GM21526 (cell line): ENCODE data around the gene OR4D9.
"Not testable (repeated sequence)": the region's sequence is repeated elsewhere in the genome, so short reads cannot be mapped to it uniquely, and the experiment has no call there.

Experiments
- ATAC-seq: cut with Tn5 transposase; IDR thresholded peaks from one replicate; pipeline ENCODE4 v1.9.1; 2021; ENCODE audit warnings: moderate library complexity; ENCODE audit not compliant: unreplicated experiment, low FRiP score

Gene OR4D9

GRCh38 chr11:59510941-59511589, at the start of gene OR4D9:
Gene OR4D9, plus strand, starts transcription at chr11:59511539. Its CDS starts 3,374 bp downstream, at chr11:59514913.
- no peak for ATAC-seq

DNA sequence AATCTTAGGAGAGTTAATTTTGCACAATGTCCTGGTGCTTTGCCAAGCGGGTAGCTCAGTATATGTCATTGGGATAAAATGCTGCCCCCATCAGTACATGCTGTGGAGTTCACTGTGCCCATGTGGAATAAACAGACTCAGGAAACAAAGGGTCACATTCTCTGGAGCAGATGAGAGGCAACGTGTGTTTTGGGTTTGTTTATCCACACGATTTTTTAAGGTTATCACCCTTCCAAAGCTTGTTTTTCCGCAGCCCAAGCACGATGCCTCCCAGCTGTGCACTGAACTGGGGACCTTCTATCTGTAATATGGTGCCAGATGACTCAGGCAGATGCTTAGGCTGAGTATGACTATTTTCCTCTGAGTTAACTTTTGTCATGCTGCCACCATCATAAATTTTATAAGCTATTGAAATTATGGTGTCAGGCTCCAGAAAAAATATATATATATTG, 48.1 kb upstream of the OR4D9 start:
- no peak for ATAC-seq

GRCh38 chr11:59473015-59473414, 38.3 kb upstream of the OR4D9 start, which contains the start of gene OR4D10:
Gene OR4D10, plus strand, starts transcription at chr11:59473315. Its CDS starts 4,115 bp downstream, at chr11:59477430.
- no peak for ATAC-seq

DNA sequence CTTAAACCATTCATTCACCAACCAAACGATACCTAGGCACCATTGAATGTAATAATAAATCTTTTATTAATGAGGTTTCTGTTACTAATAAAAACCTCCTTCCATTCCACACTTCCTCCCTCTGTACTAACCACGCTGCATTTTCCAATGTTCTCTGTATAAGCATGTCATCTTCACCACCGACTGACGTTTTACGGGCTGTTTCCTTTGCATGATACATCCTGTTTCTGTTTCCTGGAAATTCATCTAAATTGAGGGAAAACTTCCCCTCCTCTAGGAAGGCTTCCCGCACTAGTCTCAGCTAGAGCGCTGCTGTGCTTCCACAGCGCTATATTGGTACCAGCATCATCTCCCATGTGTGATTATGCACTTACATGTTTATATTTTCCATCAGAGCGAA, 36.2 kb upstream of the OR4D9 start:
- no peak for ATAC-seq

GRCh38 chr11:59479906-59480305, 31.4 kb upstream of the OR4D9 start:
- no peak for ATAC-seq

DNA sequence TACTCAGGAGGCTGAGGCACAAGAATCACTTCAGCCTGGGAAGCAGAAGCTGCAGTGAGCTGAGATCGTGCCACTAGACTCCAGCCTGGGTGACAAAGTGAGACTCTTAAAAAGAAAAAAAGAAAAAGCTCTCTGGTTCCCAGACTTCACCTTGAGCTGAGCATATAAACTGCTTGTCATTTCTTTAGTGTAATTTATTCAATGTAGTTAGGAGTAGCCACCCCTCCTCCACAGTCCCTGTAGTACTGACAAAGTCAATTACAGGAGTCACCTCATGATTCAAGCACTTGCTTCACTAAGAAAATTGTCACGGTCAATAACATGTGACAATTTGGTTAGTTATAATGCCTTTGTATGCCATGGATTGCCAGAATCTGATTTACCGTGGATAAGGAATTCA, 31.0 kb upstream of the OR4D9 start:
- no peak for ATAC-seq

DNA sequence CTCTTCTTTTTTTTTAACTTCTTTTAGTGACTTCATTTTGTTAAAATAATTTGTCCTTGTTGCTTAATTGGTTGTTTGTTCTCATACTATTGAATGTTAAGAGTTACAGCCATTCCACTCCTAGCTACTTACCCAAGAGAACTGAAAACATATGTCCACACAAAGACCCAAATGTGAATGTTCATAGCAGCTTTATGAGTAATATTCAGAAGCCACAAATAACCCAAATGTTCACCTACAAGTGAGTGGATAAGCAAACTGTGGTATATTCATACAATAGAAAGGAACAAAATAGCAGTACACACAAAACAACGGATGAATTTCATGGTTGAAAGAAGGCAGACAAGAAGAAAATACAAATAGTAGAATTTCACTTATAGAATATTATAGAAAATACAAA, 9.4 kb upstream of the OR4D9 start:
- no peak for ATAC-seq

- ATAC-seq = no peak
Observed at GRCh38 chr11:59503276-59503675, 8.1 kb upstream of the OR4D9 start, which contains the start of gene OR4D11. Gene OR4D11, plus strand, starts transcription at chr11:59503576. Its CDS starts 0 bp downstream, at chr11:59503576.

DNA sequence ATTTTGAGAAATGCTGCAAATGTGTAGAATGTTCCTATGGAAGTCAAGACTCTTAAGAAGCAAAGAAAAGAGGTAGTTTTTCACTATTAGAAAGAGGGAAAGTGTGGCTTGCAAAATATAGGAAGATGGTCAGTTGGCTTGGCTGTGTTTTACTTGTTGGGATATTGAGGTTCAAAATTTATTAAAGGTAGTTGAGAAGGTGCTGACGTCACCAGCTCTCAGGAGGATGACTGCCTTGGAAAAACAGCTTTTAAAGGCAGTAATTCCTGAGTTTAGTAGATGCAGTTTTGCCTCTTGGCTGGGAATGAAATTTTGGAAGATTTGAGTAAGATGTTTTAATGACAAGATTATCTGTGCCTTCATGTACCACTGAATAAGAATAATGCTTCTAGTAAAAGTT, 336 bp downstream of the OR4D9 start:
- no peak for ATAC-seq

- not testable (repeated sequence) for ATAC-seq
Observed at GRCh38 chr11:59520139-59520538, 8.8 kb downstream of the OR4D9 start.

- ATAC-seq = no peak
Observed at GRCh38 chr11:59520741-59521140, 9.4 kb downstream of the OR4D9 start.

GRCh38 chr11:59523541-59523940, 12.2 kb downstream of the OR4D9 start:
- no peak for ATAC-seq

- ATAC-seq = no peak
Observed at GRCh38 chr11:59528711-59529110, 17.4 kb downstream of the OR4D9 start.

- ATAC-seq = no peak
Observed at GRCh38 chr11:59532620-59533019, 21.3 kb downstream of the OR4D9 start.

- ATAC-seq = no peak
Observed at GRCh38 chr11:59534676-59535075, 23.3 kb downstream of the OR4D9 start.

DNA sequence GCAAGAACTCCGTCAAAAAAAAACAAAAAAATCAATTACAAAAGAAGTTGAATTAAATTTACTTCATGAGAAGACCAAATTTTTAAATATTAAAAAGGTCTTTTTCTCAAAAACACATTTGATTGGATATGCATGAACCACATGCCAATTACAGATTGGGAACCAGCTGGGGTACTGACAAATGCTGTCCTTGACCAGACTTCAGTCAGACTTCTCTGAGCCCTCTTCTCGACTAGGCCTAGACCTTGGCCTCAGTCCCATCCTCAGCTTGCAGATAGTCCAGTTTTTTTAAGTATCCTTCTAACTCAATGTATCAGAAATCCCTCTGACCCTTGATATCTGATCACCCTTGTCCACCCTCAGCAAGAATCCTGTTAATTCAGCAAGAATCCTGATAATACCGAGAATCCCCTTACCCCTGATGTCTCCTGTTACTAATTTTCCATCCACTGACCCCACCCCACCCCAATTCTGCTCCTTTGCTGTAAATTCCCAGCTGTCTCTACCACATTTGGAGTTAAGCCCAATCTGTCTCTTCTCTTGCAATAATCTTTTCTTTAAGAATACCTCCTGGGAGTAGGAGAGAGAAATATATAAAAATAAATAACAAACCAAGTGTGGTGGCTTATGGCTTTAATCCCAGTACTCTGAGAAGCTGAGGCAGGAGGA, 30.9 kb downstream of the OR4D9 start:
- ATAC-seq = no peak

- ATAC-seq = not testable (repeated sequence)
Observed at GRCh38 chr11:59543713-59544112, 32.4 kb downstream of the OR4D9 start.

GRCh38 chr11:59544869-59545178, 33.5 kb downstream of the OR4D9 start:
- no peak for ATAC-seq

DNA sequence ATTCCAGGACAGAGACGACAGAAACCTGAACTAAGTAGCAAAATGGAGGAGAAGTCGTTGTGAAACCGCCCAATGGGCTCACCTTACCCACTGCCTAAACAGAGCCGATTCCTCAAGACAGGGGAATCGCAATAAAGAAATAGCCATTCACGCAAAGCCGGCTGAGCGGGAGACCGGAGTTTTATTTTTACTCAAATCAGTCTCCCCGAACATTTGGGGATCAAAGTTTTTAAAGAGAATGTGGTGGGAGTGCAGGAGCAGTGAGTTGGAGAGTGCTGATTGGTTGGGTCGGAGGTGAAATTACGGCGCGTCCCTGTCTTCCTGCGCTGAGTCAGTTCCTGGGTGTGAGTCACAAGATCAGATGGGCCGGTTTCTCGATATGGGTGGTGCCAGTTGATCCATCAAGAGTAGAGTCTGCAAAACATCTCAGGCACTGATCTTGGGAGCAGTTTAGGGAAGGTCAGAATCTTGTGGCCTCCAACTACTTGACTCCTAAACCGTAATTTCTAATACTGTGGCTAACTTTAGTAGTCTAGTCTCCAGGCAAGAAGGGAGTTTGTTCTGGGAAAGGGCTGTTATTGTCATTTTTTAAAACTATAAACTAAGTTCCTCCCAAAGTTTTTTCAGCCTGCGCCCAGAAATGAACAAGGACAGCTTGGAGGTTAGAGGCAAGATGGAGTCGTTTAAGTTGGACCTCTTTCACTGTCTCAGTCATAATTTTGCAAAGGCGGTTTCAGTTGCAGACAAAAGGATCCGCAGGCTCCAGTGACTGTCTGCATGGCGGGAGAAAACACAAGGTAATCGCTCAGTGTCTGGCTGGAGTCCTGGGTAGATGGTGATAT, 34.1 kb downstream of the OR4D9 start:
- no peak for ATAC-seq

GRCh38 chr11:59547605-59548308, 36.4 kb downstream of the OR4D9 start:
- ATAC-seq = not testable (repeated sequence)

DNA sequence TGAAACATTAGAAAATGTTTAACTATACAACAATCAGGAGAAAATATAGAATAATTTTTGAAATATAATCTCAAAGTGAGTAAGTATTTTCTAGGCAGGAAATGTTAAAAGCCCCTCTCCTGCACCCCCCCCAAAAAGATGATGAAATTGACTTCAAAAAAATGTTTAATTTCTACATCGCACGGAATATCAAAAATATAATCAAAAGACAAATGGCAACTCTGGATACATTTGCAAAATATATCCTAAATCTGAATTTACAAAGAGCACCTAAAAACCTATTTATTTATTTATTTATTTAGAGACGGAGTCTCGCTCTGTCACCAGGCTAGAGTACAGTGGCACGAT, 36.9 kb downstream of the OR4D9 start:
- no peak for ATAC-seq
